ENCODE measurements around the gene TYSND1.
"Not testable (repeated sequence)": the region's sequence is repeated elsewhere in the genome, so short reads cannot be mapped to it uniquely, and the experiment has no call there.

TYSND1 gene

GRCh38 chr10:70137927-70138883 is 8.3 kb downstream of the TYSND1 start:
- DNase-seq = no peak
- in situ Hi-C loops (cut with MboI; ENCODE audit: low pct_unique_long_range_greater_than_20kb, low sequenced_read_pairs) = no loop called here

GRCh38 chr10:70137135-70137534 is 9.4 kb downstream of the TYSND1 start:
- DNase-seq = no peak
- in situ Hi-C loops (cut with MboI; ENCODE audit: low pct_unique_long_range_greater_than_20kb, low sequenced_read_pairs) = no loop called here

- in situ Hi-C loops (cut with MboI; ENCODE audit: low pct_unique_long_range_greater_than_20kb, low sequenced_read_pairs) = no loop called here
These were observed 10.8 kb downstream of the TYSND1 start for GRCh38 chr10:70135684-70136083.

GRCh38 chr10:70135046-70135445 is 11.5 kb downstream of the TYSND1 start:
- no peak for DNase-seq
- in situ Hi-C loops (cut with MboI; ENCODE audit: low pct_unique_long_range_greater_than_20kb, low sequenced_read_pairs) = no loop called here

More at GRCh38 chr10:70135684-70136083, 10.8 kb downstream of the TYSND1 start:
- no peak for DNase-seq

GRCh38 chr10:70132098-70133029 is 14.1 kb downstream of the TYSND1 start, which contains the start of gene AIFM2:
AIFM2 (minus strand) TSS chr10:70132825; CDS start chr10:70124084, 8,741 bp downstream.
- in situ Hi-C loops (cut with MboI; ENCODE audit: low pct_unique_long_range_greater_than_20kb, low sequenced_read_pairs) = no loop called here
- peak; percentile 49 for DNase-seq

- in situ Hi-C loops (cut with MboI; ENCODE audit: low pct_unique_long_range_greater_than_20kb, low sequenced_read_pairs) = no loop called here
- no peak for DNase-seq
These were observed 15.0 kb downstream of the TYSND1 start for GRCh38 chr10:70131560-70131937.

GRCh38 chr10:70130878-70131559 is 15.5 kb downstream of the TYSND1 start:
- DNase-seq = no peak
- in situ Hi-C loops (cut with MboI; ENCODE audit: low pct_unique_long_range_greater_than_20kb, low sequenced_read_pairs) = no loop called here

- no peak for DNase-seq
These were observed 19.7 kb downstream of the TYSND1 start for GRCh38 chr10:70126700-70127395.

GRCh38 chr10:70125918-70126552 is 20.5 kb downstream of the TYSND1 start:
- peak; percentile 78 for DNase-seq
- in situ Hi-C loops (cut with MboI; ENCODE audit: low pct_unique_long_range_greater_than_20kb, low sequenced_read_pairs) = no loop called here

More at GRCh38 chr10:70126700-70127395, 19.7 kb downstream of the TYSND1 start:
- in situ Hi-C loops (cut with MboI; ENCODE audit: low pct_unique_long_range_greater_than_20kb, low sequenced_read_pairs) = no loop called here

GRCh38 chr10:70124918-70125317 is 21.6 kb downstream of the TYSND1 start:
- no peak for DNase-seq
- in situ Hi-C loops (cut with MboI; ENCODE audit: low pct_unique_long_range_greater_than_20kb, low sequenced_read_pairs) = no loop called here

GRCh38 chr10:70124415-70124814 is 22.1 kb downstream of the TYSND1 start:
- in situ Hi-C loops (cut with MboI; ENCODE audit: low pct_unique_long_range_greater_than_20kb, low sequenced_read_pairs) = no loop called here
- DNase-seq = no peak

- no peak for DNase-seq
- in situ Hi-C loops (cut with MboI; ENCODE audit: low pct_unique_long_range_greater_than_20kb, low sequenced_read_pairs) = no loop called here
These were observed 22.7 kb downstream of the TYSND1 start for GRCh38 chr10:70123817-70124216.

GRCh38 chr10:70123166-70123565 is 23.3 kb downstream of the TYSND1 start:
- DNase-seq; in situ Hi-C loops (cut with MboI; ENCODE audit: low pct_unique_long_range_greater_than_20kb, low sequenced_read_pairs): not testable (repeated sequence)

- peak; percentile 45 for DNase-seq
- in situ Hi-C loops (cut with MboI; ENCODE audit: low pct_unique_long_range_greater_than_20kb, low sequenced_read_pairs) = no loop called here
These were observed 23.8 kb downstream of the TYSND1 start for GRCh38 chr10:70122742-70123141.

GRCh38 chr10:70121281-70121949 is 25.1 kb downstream of the TYSND1 start:
- in situ Hi-C loops (cut with MboI; ENCODE audit: low pct_unique_long_range_greater_than_20kb, low sequenced_read_pairs) = no loop called here
- DNase-seq = no peak

GRCh38 chr10:70120417-70120816 is 26.1 kb downstream of the TYSND1 start:
- in situ Hi-C loops (cut with MboI; ENCODE audit: low pct_unique_long_range_greater_than_20kb, low sequenced_read_pairs) = no loop called here
- no peak for DNase-seq

GRCh38 chr10:70119623-70120022 is 26.9 kb downstream of the TYSND1 start:
- in situ Hi-C loops (cut with MboI; ENCODE audit: low pct_unique_long_range_greater_than_20kb, low sequenced_read_pairs) = no loop called here
- DNase-seq = no peak

GRCh38 chr10:70119197-70119596 is 27.3 kb downstream of the TYSND1 start:
- in situ Hi-C loops (cut with MboI; ENCODE audit: low pct_unique_long_range_greater_than_20kb, low sequenced_read_pairs) = no loop called here
- no peak for DNase-seq
